Left kidney (tissue), 2 donors: Measurements from ENCODE around the gene ZW10. TPM values are rescaled to one million over a fixed set of nuclear protein-coding genes. Genes with fewer than 3 reads are reported as not detected.
"Not testable (repeated sequence)": the region's sequence is repeated elsewhere in the genome, so short reads cannot be mapped to it uniquely, and the experiment has no call there.

Experiments used
- DNase-seq: peaks from one replicate; pipeline ENCODE4 v3.0.0-alpha.2; 2013
- polyA plus RNA-seq: library from polyadenylated mRNA; unstranded; fragments of 120-200 nt; gene quantifications from one replicate; pipeline ENCODE4 v1.2.1, GENCODE V29; 2013; ENCODE audit not compliant: insufficient read length

The ZW10 gene
- polyA plus RNA-seq, 1 donor = 27.9 TPM

- DNase-seq = no peak
Observed at GRCh38 chr11:113764527-113765219, 8.8 kb downstream of the ZW10 start.

GRCh38 chr11:113763040-113763439, 10.5 kb downstream of the ZW10 start:
- not testable (repeated sequence) for DNase-seq

- DNase-seq = no peak
Observed at GRCh38 chr11:113760241-113760640, 13.3 kb downstream of the ZW10 start.

GRCh38 chr11:113752932-113753331, 20.6 kb downstream of the ZW10 start:
- DNase-seq = no peak

- DNase-seq = no peak
Observed at GRCh38 chr11:113736323-113736722, 37.2 kb downstream of the ZW10 start.

GRCh38 chr11:113732092-113732491, 41.4 kb downstream of the ZW10 start:
- DNase-seq = no peak

GRCh38 chr11:113730887-113731726, 42.4 kb downstream of the ZW10 start:
- DNase-seq = peak; percentile 56

- no peak for DNase-seq
Observed at GRCh38 chr11:113729456-113729855, 44.0 kb downstream of the ZW10 start.

- no peak for DNase-seq
Observed at GRCh38 chr11:113728814-113729213, 44.7 kb downstream of the ZW10 start.

- no peak for DNase-seq
Observed at GRCh38 chr11:113725913-113726312, 47.6 kb downstream of the ZW10 start.

- no peak for DNase-seq
Observed at GRCh38 chr11:113725407-113725806, 48.1 kb downstream of the ZW10 start.

GRCh38 chr11:113724778-113725177, 48.7 kb downstream of the ZW10 start:
- DNase-seq = no peak

GRCh38 chr11:113723787-113724186, 49.7 kb downstream of the ZW10 start:
- DNase-seq = no peak

GRCh38 chr11:113722934-113723333, 50.6 kb downstream of the ZW10 start:
- no peak for DNase-seq

GRCh38 chr11:113722221-113722620, 51.3 kb downstream of the ZW10 start:
- no peak for DNase-seq

- no peak for DNase-seq
Observed at GRCh38 chr11:113721462-113722066, 51.9 kb downstream of the ZW10 start.

GRCh38 chr11:113720478-113720877, 53.0 kb downstream of the ZW10 start:
- DNase-seq = not testable (repeated sequence)

- DNase-seq = no peak
Observed at GRCh38 chr11:113715882-113716625, 57.4 kb downstream of the ZW10 start.

- DNase-seq = no peak
Observed at GRCh38 chr11:113715273-113715672, 58.2 kb downstream of the ZW10 start.

- DNase-seq = no peak
Observed at GRCh38 chr11:113710989-113711388, 62.5 kb downstream of the ZW10 start.

- no peak for DNase-seq
Observed at GRCh38 chr11:113705871-113706655, 67.4 kb downstream of the ZW10 start, which contains the start of gene TMPRSS5. Gene TMPRSS5, minus strand, starts transcription at chr11:113706308. Its CDS starts 84 bp downstream, at chr11:113706224.
